Posterior cingulate gyrus (tissue), 11 donors: ENCODE measurements around the gene ELP2.
"Not testable (repeated sequence)": the region's sequence is repeated elsewhere in the genome, so short reads cannot be mapped to it uniquely, and the experiment has no call there.

Experiments used
- DNase-seq, 10 donors: peaks; one replicate each; pipeline versions ENCODE4 v3.0.0 to v3.0.0-alpha.2; 2020 to 2021; ENCODE audit warnings: mixed read lengths in 3 of 10
- intact Hi-C: fragments of 100-400 bp; cut with DNase I; formaldehyde crosslinking; loops from one replicate; pipeline ENCODE4 v1.15.1; 2023

The ELP2 gene

GRCh38 chr18:36207303-36207702 lies 77.6 kb downstream of the ELP2 start:
- intact Hi-C loops: no loop called here
- no peak for DNase-seq

- DNase-seq, intact Hi-C loops: not testable (repeated sequence)
These were observed 78.3 kb downstream of the ELP2 start for GRCh38 chr18:36207969-36208368.

- intact Hi-C loops: no loop called here
- DNase-seq: no peak
These were observed 81.9 kb downstream of the ELP2 start for GRCh38 chr18:36211612-36212065.

- intact Hi-C loops: no loop called here
- no peak for DNase-seq
These were observed 82.8 kb downstream of the ELP2 start for GRCh38 chr18:36212301-36213171.

- DNase-seq: no peak
- intact Hi-C loops: no loop called here
These were observed 85.1 kb downstream of the ELP2 start for GRCh38 chr18:36214811-36215210.

- intact Hi-C loops: no loop called here
- DNase-seq: no peak
These were observed 85.9 kb downstream of the ELP2 start for GRCh38 chr18:36215577-36215976.

GRCh38 chr18:36217348-36217747 lies 87.6 kb downstream of the ELP2 start:
- DNase-seq: no peak
- intact Hi-C loops: no loop called here

GRCh38 chr18:36229188-36229587 lies 99.5 kb downstream of the ELP2 start:
- intact Hi-C loops: no loop called here
- DNase-seq: no peak
